C4-2B (cell line): ENCODE data around the gene LZTR1.

Experiments used
- H3K27ac ChIP-seq: fragments of 450-650 bp; 2 replicates; pipeline ENCODE4 v1.5.1; 2017
- ZFX ChIP-seq: fragments of 450-650 bp; IDR thresholded peaks from 2 replicates; pipeline ENCODE4 v1.6.1; 2017
- TF ChIP-seq, protein P1 (sequence below): fragments of 450-650 bp; conservative IDR thresholded peaks from 2 replicates; pipeline ENCODE4 v1.5.1; 2017; ENCODE audit warnings: mild to moderate bottlenecking

LZTR1 gene

DNA sequence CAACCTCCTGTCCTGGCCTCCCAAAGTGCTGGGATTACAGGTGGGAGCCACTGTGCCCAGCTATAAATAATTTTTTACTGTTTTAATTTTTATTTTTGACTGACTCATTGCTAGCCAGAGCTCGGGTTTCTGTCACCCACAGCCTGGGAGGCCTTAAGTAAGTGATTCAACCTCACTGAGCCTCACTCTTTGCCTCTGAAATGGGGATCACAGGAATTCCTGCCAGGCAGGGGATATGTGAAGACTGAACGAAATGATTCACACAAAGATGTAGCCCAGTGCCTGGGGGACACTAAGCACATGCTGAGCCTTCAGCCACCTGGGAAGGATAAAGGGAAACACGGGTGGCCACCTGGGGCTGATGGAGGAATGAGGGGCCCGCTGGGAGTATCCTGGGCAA is 59.8 kb downstream of the LZTR1 start:
- TF ChIP-seq, protein P1, sequence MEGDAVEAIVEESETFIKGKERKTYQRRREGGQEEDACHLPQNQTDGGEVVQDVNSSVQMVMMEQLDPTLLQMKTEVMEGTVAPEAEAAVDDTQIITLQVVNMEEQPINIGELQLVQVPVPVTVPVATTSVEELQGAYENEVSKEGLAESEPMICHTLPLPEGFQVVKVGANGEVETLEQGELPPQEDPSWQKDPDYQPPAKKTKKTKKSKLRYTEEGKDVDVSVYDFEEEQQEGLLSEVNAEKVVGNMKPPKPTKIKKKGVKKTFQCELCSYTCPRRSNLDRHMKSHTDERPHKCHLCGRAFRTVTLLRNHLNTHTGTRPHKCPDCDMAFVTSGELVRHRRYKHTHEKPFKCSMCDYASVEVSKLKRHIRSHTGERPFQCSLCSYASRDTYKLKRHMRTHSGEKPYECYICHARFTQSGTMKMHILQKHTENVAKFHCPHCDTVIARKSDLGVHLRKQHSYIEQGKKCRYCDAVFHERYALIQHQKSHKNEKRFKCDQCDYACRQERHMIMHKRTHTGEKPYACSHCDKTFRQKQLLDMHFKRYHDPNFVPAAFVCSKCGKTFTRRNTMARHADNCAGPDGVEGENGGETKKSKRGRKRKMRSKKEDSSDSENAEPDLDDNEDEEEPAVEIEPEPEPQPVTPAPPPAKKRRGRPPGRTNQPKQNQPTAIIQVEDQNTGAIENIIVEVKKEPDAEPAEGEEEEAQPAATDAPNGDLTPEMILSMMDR, result no peak
- TF ChIP-seq ZFX, result no peak
- no peak overlapping the region for H3K27ac ChIP-seq

DNA sequence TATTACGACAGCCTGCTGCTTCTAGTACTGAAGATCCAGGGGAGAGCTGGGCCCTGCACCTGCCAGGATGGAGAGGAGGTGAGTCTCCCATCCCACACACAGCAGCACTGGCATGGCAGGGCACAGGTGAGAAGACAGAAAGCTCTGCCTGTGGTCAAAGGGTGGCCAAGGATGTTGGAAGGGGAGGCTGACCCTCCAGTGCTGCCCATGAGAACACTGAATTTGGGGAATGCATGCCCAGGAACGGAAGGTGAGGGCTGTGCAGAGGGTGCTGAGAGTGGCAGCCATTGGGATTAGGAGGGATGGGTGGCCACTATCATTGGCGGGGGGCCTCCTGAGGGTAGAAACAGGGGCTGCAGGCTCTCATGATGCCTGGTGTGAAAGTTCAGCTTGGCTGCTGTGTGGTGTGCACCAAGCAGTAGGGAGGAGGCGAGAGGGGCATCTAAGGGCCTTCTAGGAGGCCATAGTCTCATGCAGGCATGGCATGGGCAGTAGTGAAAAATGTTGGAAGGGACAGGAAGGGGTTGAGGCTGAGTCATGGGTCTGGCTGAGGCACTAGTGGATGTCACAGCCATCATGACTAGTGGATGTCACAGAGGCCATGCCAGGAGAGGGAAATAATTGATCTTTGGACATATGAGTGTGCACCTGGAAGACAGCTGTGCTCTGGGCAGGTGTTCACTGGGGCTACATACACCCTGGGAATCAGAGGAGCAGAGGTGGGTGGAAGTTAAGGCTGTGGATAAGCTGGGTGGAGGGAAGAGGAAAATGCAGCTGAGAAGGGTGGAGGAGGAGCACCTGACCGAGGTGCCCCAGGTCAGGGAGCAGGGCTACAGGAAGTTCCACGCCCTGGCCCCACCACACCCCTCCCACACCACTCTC is 61.1 kb downstream of the LZTR1 start:
- no peak overlapping the region for H3K27ac ChIP-seq
- TF ChIP-seq, protein P1, result no peak
- no peak for TF ChIP-seq ZFX

DNA sequence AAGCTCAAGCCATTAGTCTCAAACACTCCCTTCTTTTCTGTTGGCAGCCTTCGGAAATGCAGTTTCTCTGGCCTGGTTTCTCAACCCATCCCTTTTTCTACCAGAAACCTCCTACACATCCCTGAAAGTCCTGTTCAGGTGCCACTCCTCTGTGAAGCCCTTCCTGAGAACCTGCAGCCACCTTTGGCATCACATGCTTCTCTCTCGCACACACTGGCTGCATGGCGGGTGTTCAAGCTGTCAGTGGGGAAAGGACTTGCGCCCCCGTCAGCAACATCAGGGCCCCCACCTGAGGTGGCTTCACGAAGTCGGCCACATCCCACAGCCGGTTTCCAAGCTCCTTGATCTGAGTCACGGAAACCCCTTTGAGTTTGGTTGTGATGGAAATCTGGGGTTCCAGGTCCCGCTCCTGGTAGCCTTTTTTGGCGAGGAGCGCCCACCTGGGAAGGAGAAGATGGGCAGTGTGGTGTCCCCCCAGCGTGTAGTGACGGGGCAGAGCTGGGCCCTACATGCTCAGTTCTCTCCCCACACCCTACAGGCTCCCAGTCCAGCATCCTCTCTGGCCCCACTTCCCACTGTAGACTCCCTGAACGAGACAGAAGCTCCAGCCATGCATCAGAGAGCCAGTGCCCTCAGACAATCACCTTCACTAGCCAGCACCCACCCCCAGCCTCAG is 61.9 kb downstream of the LZTR1 start:
- TF ChIP-seq, protein P1, result no peak
- no peak for TF ChIP-seq ZFX
- H3K27ac ChIP-seq, result no peak overlapping the region

DNA sequence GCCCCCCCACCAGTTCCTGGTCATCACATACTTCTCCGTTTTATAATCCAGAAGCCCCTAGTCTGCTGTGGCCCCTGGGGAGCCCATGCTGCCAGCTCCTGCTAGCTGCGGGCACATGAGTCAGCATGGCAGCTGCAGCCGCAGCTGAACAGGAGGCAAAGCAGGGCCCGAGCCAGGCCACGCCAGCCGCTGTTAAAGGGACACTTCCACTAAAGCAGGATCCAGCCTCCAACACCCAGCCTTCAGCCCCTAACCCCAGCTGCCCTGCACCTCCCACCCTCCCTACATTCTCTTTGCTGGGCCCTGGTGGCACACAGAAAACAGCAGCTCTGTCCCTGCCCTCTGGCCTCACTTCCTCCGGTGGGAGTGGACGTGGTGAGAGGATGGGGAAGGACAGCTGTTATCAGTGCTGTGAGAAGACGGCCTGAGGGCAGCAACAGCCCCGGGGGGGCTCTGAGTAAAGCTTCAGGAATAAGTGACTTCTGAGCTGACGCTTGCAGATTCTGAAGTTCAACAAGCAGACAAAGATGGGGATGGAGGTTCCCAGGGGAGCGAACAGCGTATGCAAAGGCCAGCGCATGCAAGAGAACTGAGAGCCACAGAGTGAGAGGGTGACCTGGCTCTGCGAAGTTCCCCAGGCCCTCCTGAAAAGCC is 63.0 kb downstream of the LZTR1 start:
- TF ChIP-seq, protein P1, result no peak
- TF ChIP-seq ZFX, result no peak
- H3K27ac ChIP-seq, result no peak overlapping the region

DNA sequence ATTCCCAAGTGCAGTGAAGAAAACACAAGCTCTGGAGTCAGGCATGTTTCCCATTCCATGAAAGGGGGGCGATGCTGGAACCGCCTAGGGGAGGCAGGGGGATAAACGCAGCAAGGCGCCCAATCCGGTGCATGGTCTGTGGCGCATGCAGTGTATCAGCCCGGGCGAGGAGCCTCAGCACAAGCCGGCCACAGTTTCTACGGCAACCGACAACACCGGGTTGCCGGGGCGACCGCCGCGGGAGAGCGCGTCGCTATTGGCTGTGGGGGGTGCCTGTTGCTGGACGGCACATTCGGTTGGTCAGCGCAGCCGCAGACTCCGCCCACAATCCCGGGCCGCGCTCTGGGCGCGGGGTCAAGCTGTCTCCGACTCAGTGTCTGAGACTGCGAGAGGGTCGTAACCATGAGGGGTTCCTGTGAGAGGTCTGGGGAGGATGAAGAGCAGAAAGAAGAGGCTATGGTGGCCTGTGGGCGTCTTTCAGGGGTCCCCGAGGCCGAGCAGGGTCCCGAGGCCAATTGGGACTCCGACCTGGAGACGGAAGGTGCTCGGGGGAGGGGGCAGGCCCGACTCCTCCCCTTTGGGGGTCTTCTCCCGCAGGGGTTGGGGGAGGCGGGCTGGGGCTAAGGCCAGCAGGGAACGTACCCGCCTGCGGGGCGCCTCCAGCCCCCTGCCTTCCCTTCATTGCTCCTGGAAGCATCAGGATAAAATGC is 63.6 kb downstream of the LZTR1 start, which contains the start of gene LRRC74B:
LRRC74B (plus strand) TSS at position 362 of the 710 bp plus-strand sequence; CDS start at position 403, 41 bp downstream.
- no peak within 1 kb of the TSS for H3K27ac ChIP-seq
- no peak for TF ChIP-seq ZFX
- TF ChIP-seq, protein P1, result no peak

DNA sequence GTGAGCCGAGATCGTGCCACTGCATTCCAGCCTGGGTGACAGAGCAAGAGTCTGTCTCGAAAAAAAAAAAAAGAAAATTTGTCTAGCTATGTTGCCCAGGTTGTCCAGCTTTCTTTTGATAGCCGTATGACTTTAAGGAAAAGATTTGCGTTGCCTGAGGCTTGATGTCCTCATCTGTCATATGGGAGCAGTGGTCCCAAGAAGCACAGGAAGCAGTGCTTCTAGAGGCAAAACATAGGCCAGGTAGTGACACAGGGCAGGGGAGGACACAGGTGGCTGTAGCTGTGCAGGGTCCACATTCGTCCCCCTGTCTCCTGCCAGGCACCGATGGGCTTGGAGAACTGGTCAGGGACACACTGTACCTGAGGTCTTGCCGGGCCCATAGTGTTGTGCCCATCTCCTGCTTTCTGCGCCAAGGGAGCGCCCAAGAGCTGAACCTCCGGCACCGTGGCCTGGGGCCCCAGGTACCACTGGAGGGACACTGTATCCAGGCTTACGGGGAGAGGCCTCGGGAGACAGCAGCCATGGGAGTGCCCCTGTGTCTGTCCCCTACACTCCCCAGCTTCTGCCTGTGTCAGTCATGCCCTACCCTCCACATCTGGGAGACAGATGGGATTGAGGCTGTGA is 65.1 kb downstream of the LZTR1 start:
- TF ChIP-seq, protein P1, result no peak
- no peak for TF ChIP-seq ZFX
- H3K27ac ChIP-seq, result no peak overlapping the region
